Measurements from ENCODE around the gene SOAT2.

DNA sequence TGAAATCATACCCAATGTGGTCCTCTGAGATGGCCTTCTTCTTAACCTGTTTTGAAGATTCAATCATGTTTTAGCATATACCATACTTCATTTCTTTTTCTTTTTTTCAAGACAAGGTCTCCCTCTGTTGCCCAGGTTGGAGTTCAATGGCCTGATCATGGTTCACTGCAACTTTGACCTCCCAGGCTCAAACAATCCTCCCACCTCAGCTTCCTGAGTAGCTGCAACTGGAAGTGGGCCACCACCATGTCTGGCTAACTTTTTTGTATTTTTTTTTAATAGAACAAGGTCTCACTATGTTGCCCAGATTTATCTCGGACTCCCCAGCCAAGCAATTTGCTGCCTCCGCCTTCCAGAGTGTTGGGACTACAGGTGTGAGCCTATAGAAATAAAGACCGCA lies 30.4 kb downstream of the SOAT2 start:
- TF ChIP-seq EZH2 (IDR thresholded peaks at IDR 0.05; ENCODE audit: insufficient read depth, poor library complexity, severe bottlenecking) (no peak), EZH2phosphoT487 (IDR thresholded peaks at IDR 0.05; ENCODE audit: insufficient read depth, low read depth) (no peak)

Measured in GM23248 (cell line).